22Rv1 (cell line): ENCODE measurements around the gene PLA2G6.

Source experiments
- CTCF ChIP-seq: fragments of 450-650 bp; IDR thresholded peaks from 2 replicates; pipeline ENCODE4 v1.5.1; 2017; ENCODE audit warnings: mild to moderate bottlenecking
- ZFX ChIP-seq: fragments of 450-650 bp; IDR thresholded peaks from 2 replicates; pipeline ENCODE4 v1.6.1; 2017; ENCODE audit warnings: antibody characterized with exemption, borderline replicate concordance

GRCh38 chr22:38189104-38189503 is 7.5 kb upstream of the PLA2G6 start:
- TF ChIP-seq CTCF = no peak
- TF ChIP-seq ZFX = no peak
